MM.1S (cell line): ENCODE data around the gene SFRP5.

Experiments
- DNase-seq: peaks from one replicate; pipeline ENCODE4 v3.0.0-alpha.2; 2015
- H2AFZ ChIP-seq: fragments of 300-600 bp; sonication (generic); 2 replicates; pipeline ENCODE4 v1.6.0; 2016; ENCODE audit warnings: antibody characterized with exemption, low read length
- H3F3A ChIP-seq: fragments of 300-600 bp; sonication (generic); 2 replicates; pipeline ENCODE4 v1.6.1; 2016; ENCODE audit warnings: mild to moderate bottlenecking, antibody characterized with exemption, low read length, moderate library complexity, mixed read lengths; ENCODE audit not compliant: insufficient read depth
- H3K27ac ChIP-seq: fragments of 300-600 bp; sonication (generic); 2 replicates; pipeline ENCODE4 v1.5.1; 2016; ENCODE audit warnings: mild to moderate bottlenecking, low read length
- H3K27me3 ChIP-seq: fragments of 300-600 bp; sonication (generic); replicated peaks from 2 replicates; pipeline ENCODE4 v1.6.0; 2016; ENCODE audit warnings: low read length; ENCODE audit not compliant: insufficient read depth
- H3K36me3 ChIP-seq: fragments of 300-600 bp; sonication (generic); replicated peaks from 2 replicates; pipeline ENCODE4 v1.6.1; 2016; ENCODE audit warnings: mild to moderate bottlenecking, low read length, mixed read lengths; ENCODE audit not compliant: insufficient read depth
- H3K4me1 ChIP-seq: fragments of 300-600 bp; sonication (generic); 2 replicates; pipeline ENCODE4 v1.6.1; 2016; ENCODE audit warnings: low read length, mixed read lengths
- H3K4me2 ChIP-seq: fragments of 300-600 bp; sonication (generic); 2 replicates; pipeline ENCODE4 v1.6.0; 2016; ENCODE audit warnings: low read depth, low read length
- H3K4me3 ChIP-seq: fragments of 300-600 bp; sonication (generic); 2 replicates; pipeline ENCODE4 v1.5.1; 2016; ENCODE audit warnings: low read length, mixed read lengths
- H3K79me2 ChIP-seq: fragments of 300-600 bp; sonication (generic); 2 replicates; pipeline ENCODE4 v1.6.1; 2016; ENCODE audit warnings: mixed run types, low read length, mixed read lengths
- H3K9ac ChIP-seq: fragments of 300-600 bp; sonication (generic); 2 replicates; pipeline ENCODE4 v1.6.1; 2016; ENCODE audit warnings: low read length, mixed read lengths
- H3K9me2 ChIP-seq: fragments of 300-600 bp; sonication (generic); replicated peaks from 2 replicates; pipeline ENCODE4 v1.6.1; 2016; ENCODE audit warnings: mild to moderate bottlenecking, low read length, mixed read lengths; ENCODE audit not compliant: insufficient read depth
- H3K9me3 ChIP-seq: fragments of 300-600 bp; sonication (generic); replicated peaks from 2 replicates; pipeline ENCODE4 v1.6.1; 2016; ENCODE audit warnings: mild to moderate bottlenecking, low read length, mixed read lengths; ENCODE audit not compliant: insufficient read depth
- H4K20me1 ChIP-seq: fragments of 300-600 bp; sonication (generic); 2 replicates; pipeline ENCODE4 v1.6.1; 2016; ENCODE audit warnings: mild to moderate bottlenecking, low read length, moderate library complexity, mixed read lengths; ENCODE audit not compliant: insufficient read depth
- EZH2 ChIP-seq: fragments of 300-600 bp; sonication (generic); optimal IDR thresholded peaks from 2 replicates; pipeline ENCODE3; 2017; ENCODE audit warnings: low read depth, mild to moderate bottlenecking, antibody characterized with exemption, low read length, mixed read lengths
- EZH2phosphoT487 ChIP-seq: fragments of 300-600 bp; sonication (generic); IDR thresholded peaks from 2 replicates; pipeline ENCODE4 v1.6.1; 2018; ENCODE audit warnings: antibody characterized with exemption, low read length
- TF ChIP-seq, protein P1 (sequence below): fragments of 300-600 bp; sonication (generic); IDR thresholded peaks from 2 replicates; pipeline ENCODE4 v1.5.1; 2016; ENCODE audit warnings: antibody characterized with exemption, low read length, mixed read lengths

SFRP5 gene

GRCh38 chr10:97763947-97764346 lies 7.9 kb downstream of the SFRP5 start:
- Histone ChIP-seq H3K36me3 (no peaks in the 10 kb centered on the region), H4K20me1 (no peaks in the 10 kb centered on the region), H3K4me2 (no peak overlapping the region), H3K79me2 (no peaks in the 10 kb centered on the region), H3F3A (no peaks in the 10 kb centered on the region), H3K9me3 (no peaks in the 10 kb centered on the region), H3K4me3 (no peak overlapping the region), H3K9me2 (no peaks in the 10 kb centered on the region), H3K4me1 (no peaks in the 10 kb centered on the region), H3K27me3 (peaks cover 6% of the 10 kb centered on the region; the same call in 1 of the 2 replicates), H3K27ac (no peak overlapping the region), H3K9ac (no peak overlapping the region), H2AFZ (no peak overlapping the region)
- no peak for DNase-seq
- TF ChIP-seq, protein P1, sequence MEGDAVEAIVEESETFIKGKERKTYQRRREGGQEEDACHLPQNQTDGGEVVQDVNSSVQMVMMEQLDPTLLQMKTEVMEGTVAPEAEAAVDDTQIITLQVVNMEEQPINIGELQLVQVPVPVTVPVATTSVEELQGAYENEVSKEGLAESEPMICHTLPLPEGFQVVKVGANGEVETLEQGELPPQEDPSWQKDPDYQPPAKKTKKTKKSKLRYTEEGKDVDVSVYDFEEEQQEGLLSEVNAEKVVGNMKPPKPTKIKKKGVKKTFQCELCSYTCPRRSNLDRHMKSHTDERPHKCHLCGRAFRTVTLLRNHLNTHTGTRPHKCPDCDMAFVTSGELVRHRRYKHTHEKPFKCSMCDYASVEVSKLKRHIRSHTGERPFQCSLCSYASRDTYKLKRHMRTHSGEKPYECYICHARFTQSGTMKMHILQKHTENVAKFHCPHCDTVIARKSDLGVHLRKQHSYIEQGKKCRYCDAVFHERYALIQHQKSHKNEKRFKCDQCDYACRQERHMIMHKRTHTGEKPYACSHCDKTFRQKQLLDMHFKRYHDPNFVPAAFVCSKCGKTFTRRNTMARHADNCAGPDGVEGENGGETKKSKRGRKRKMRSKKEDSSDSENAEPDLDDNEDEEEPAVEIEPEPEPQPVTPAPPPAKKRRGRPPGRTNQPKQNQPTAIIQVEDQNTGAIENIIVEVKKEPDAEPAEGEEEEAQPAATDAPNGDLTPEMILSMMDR, result no peak
- TF ChIP-seq EZH2 (no peak), EZH2phosphoT487 (no peak)

DNA sequence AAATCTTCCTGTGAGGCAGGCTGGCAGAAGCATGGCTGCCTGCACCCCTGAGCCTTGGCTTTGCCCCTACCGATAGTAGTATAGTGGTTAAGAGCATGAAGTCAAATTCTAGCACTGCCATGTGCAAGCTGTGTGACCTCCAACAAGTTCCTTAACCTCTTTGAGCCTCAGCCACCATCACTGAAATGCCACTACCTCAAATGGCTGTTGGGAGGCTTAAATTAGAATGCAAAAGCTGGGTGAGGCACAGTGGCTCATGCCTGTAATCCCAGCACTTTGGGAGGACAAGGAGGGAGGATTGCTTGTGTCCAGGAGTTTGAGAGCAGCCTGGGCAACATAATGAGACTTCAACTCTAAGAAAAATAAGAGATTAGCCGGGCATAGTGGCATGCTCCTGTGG lies 8.4 kb downstream of the SFRP5 start:
- H3K4me2 ChIP-seq, result no peak overlapping the region

GRCh38 chr10:97762816-97763215 lies 9.0 kb downstream of the SFRP5 start:
- H3K4me1 ChIP-seq, result no peaks in the 10 kb centered on the region
- H2AFZ ChIP-seq, result no peak overlapping the region
- no peaks in the 10 kb centered on the region for H3K36me3 ChIP-seq
- H3K9me3 ChIP-seq, result no peaks in the 10 kb centered on the region
- no peak overlapping the region for H3K9ac ChIP-seq
- H4K20me1 ChIP-seq, result no peaks in the 10 kb centered on the region
- no peaks in the 10 kb centered on the region for H3K27me3 ChIP-seq
- no peaks in the 10 kb centered on the region for H3K9me2 ChIP-seq
- H3K27ac ChIP-seq, result no peak overlapping the region
- no peaks in the 10 kb centered on the region for H3K79me2 ChIP-seq
- no peaks in the 10 kb centered on the region for H3F3A ChIP-seq
- H3K4me2 ChIP-seq, result no peak overlapping the region
- no peak overlapping the region for H3K4me3 ChIP-seq
- no peak for DNase-seq
- TF ChIP-seq, protein P1, result no peak
- TF ChIP-seq EZH2, result no peak
- TF ChIP-seq EZH2phosphoT487, result no peak

More for the DNA sequence above, 8.4 kb downstream of the SFRP5 start:
- no peaks in the 10 kb centered on the region for H3F3A ChIP-seq
- H3K4me3 ChIP-seq, result no peak overlapping the region
- no peaks in the 10 kb centered on the region for H3K9me3 ChIP-seq
- no peak overlapping the region for H2AFZ ChIP-seq
- H3K36me3 ChIP-seq, result no peaks in the 10 kb centered on the region
- H3K9me2 ChIP-seq, result no peaks in the 10 kb centered on the region
- 0 out of 2 replicates have a peak, but pooled peaks cover under 1% of the 10 kb centered on the region for H3K27me3 ChIP-seq
- no peaks in the 10 kb centered on the region for H3K79me2 ChIP-seq
- H3K4me1 ChIP-seq, result no peaks in the 10 kb centered on the region
- TF ChIP-seq EZH2 (no peak), EZH2phosphoT487 (no peak)
- TF ChIP-seq, protein P1, result no peak
- no peak overlapping the region for H3K27ac ChIP-seq
- H4K20me1 ChIP-seq, result no peaks in the 10 kb centered on the region
- no peak for DNase-seq
- H3K9ac ChIP-seq, result no peak overlapping the region
